ENCODE measurements around the gene UNK.

DNA sequence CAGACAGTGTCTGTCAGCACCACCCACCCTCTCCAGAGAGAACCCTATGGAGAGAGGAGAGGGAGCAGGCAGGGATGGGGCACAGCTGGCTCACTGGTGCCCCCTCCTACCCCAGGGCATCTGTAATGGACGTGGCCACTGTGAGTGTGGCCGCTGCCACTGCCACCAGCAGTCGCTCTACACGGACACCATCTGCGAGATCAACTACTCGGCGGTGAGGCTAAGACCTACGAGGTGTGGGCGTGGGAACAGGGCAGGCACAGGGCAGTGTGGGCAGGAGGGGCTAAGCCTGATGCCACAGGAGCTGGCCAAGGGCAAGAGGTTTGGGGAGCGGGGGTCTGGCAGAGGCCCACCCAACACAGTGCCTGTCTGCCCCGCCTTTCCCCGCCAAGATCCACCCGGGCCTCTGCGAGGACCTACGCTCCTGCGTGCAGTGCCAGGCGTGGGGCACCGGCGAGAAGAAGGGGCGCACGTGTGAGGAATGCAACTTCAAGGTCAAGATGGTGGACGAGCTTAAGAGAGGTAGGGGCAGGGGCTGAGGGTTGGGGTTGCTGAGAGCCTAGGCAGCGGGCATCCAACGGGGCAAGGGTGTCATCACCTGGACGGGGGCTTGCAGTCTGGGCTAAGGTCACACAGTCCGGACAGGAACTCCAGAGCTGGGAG is 48.3 kb upstream of the UNK start:
- TF ChIP-seq CTCF (IDR thresholded peaks at IDR 0.05) (no peak), POLR2AphosphoS5 (IDR thresholded peaks at IDR 0.05) (no peak)
